ENCODE data around the gene MYCBP2. TPM values are rescaled to one million over a fixed set of nuclear protein-coding genes. Genes with fewer than 3 reads are reported as not detected.

Gene MYCBP2
- total and polyA plus RNA-seq, 2 donors (not counting 1 experiment from before 2014, with no cell fraction given) = 32.5 to 95.9 TPM

DNA sequence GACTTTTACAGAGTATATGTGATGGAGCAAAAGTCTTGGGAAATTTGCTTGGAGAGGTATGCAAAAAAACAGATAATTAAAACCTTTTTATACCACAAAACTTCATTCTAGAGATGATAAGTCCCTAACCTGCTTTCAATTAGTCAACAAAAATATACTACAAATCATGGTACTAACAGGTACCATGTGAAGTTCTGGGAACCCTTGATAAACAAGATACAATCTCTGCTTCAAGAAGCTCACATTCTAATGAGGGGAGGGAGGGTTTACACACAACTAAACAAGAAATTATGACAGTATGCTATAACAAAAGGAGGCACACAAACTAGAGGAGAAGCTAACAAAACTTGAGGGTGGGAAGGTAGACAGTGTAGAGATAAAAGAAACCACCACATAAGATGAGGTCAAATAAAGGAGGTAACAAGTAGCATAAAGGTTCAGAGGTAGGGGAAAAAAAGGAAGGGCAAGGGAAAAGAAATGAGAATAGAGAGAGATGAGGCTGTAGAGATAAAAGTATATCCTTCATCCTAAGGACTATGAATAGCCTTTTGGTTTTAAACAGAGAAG is 91.4 kb downstream of the MYCBP2 start:
- no peak overlapping the region for H3K27ac ChIP-seq (ENCODE audit: insufficient read depth, low read length)
- no peaks in the 10 kb centered on the region for H3K79me2 ChIP-seq (ENCODE audit: control insufficient read depth, insufficient read depth, low read length)
- no peak overlapping the region for H3K4me3 ChIP-seq (replicated peaks in 1 of 4; ENCODE audit: control extremely low read depth in 1 of 4, insufficient read depth in 1 of 4, low read depth in 3 of 4, low read length in 4 of 4)
- H3K9me3 ChIP-seq (ENCODE audit: control insufficient read depth, insufficient read depth, low read depth, low read length) = no peaks in the 10 kb centered on the region
- no peak overlapping the region for H3K4me2 ChIP-seq (ENCODE audit: extremely low read depth, insufficient read depth, low read length)
- H4K20me1 ChIP-seq (ENCODE audit: control insufficient read depth, extremely low read depth, insufficient read depth, low read length) = no peaks in the 10 kb centered on the region
- no peak overlapping the region for H2AFZ ChIP-seq (ENCODE audit: low read length)
- no peaks in the 10 kb centered on the region for H3K27me3 ChIP-seq (ENCODE audit: control insufficient read depth, insufficient read depth, low read length)
- TF ChIP-seq EZH2 (IDR thresholded peaks at IDR 0.05; ENCODE audit: low read length, missing control alignments) = no peak
- TF ChIP-seq, protein P1, sequence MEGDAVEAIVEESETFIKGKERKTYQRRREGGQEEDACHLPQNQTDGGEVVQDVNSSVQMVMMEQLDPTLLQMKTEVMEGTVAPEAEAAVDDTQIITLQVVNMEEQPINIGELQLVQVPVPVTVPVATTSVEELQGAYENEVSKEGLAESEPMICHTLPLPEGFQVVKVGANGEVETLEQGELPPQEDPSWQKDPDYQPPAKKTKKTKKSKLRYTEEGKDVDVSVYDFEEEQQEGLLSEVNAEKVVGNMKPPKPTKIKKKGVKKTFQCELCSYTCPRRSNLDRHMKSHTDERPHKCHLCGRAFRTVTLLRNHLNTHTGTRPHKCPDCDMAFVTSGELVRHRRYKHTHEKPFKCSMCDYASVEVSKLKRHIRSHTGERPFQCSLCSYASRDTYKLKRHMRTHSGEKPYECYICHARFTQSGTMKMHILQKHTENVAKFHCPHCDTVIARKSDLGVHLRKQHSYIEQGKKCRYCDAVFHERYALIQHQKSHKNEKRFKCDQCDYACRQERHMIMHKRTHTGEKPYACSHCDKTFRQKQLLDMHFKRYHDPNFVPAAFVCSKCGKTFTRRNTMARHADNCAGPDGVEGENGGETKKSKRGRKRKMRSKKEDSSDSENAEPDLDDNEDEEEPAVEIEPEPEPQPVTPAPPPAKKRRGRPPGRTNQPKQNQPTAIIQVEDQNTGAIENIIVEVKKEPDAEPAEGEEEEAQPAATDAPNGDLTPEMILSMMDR (conservative IDR thresholded peaks at IDR 0.05 in 1 of 2, IDR thresholded peaks at IDR 0.05 in 1 of 2; ENCODE audit: low read depth in 1 of 2, low read length in 2 of 2) = no peak
- H3K4me1 ChIP-seq (ENCODE audit: control insufficient read depth, extremely low read depth, insufficient read depth, low read length) = no peaks in the 10 kb centered on the region
- no peaks in the 10 kb centered on the region for H3K36me3 ChIP-seq (ENCODE audit: control insufficient read depth, insufficient read depth, low read length)
- no peak for DNase-seq (ENCODE audit: low read depth in 2 of 2)
- H3K9ac ChIP-seq (ENCODE audit: insufficient read depth, low read length) = no peak overlapping the region

DNA sequence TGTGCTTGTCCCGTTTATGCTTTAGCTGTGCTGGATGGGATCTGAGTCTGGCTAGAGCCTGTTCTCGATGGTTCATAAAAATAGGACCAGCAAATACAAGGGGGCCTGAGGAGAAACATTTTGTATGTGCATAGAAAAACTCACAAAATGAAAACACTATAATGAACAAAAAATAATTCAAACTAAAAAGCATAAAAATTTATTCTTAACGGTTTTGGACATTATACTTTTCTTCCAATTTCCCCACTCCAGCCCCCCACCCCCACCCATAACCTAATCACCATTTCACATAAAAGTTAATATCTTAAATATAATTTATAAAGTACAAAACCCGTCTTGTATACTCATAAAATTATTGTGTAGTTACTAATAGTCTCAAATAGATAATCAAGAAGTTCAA is 93.7 kb downstream of the MYCBP2 start:
- Histone ChIP-seq H2AFZ (ENCODE audit: low read length) (no peak overlapping the region), H3K79me2 (ENCODE audit: control insufficient read depth, insufficient read depth, low read length) (no peaks in the 10 kb centered on the region), H3K27me3 (ENCODE audit: control insufficient read depth, insufficient read depth, low read length) (no peaks in the 10 kb centered on the region), H3K9me3 (ENCODE audit: control insufficient read depth, insufficient read depth, low read depth, low read length) (no peaks in the 10 kb centered on the region), H3K36me3 (ENCODE audit: control insufficient read depth, insufficient read depth, low read length) (no peaks in the 10 kb centered on the region), H3K27ac (ENCODE audit: insufficient read depth, low read length) (no peak overlapping the region), H3K4me2 (ENCODE audit: extremely low read depth, insufficient read depth, low read length) (no peak overlapping the region), H3K9ac (ENCODE audit: insufficient read depth, low read length) (no peak overlapping the region), H3K4me1 (ENCODE audit: control insufficient read depth, extremely low read depth, insufficient read depth, low read length) (no peaks in the 10 kb centered on the region), H4K20me1 (ENCODE audit: control insufficient read depth, extremely low read depth, insufficient read depth, low read length) (no peaks in the 10 kb centered on the region), H3K4me3 (replicated peaks in 1 of 4; ENCODE audit: control extremely low read depth in 1 of 4, insufficient read depth in 1 of 4, low read depth in 3 of 4, low read length in 4 of 4) (no peak overlapping the region)
- TF ChIP-seq EZH2 (IDR thresholded peaks at IDR 0.05; ENCODE audit: low read length, missing control alignments) = no peak
- TF ChIP-seq, protein P1 (conservative IDR thresholded peaks at IDR 0.05 in 1 of 2, IDR thresholded peaks at IDR 0.05 in 1 of 2; ENCODE audit: low read depth in 1 of 2, low read length in 2 of 2) = no peak
- no peak for DNase-seq (ENCODE audit: low read depth in 2 of 2)

DNA sequence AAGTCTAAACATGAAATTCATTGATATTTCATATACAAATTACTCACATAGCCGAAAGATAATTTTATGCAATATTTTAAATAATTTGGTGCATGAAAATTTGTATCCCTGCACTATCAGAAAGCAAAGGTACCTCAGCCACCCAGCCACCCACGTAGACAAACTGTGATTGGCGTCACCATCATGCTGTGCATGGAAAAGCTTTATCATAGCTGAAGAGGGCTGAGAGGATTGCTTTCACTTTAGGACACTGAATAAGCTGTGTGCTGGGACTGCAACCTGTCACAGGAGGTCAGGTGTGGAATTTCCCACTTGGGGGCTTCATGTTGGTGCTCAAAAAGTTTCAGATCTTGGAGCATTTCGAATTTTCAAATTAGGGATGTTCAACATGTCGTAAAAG is 96.3 kb downstream of the MYCBP2 start:
- Histone ChIP-seq H4K20me1 (ENCODE audit: control insufficient read depth, extremely low read depth, insufficient read depth, low read length) (no peaks in the 10 kb centered on the region), H3K9ac (ENCODE audit: insufficient read depth, low read length) (no peak overlapping the region), H3K4me2 (ENCODE audit: extremely low read depth, insufficient read depth, low read length) (no peak overlapping the region), H3K9me3 (ENCODE audit: control insufficient read depth, insufficient read depth, low read depth, low read length) (no peaks in the 10 kb centered on the region), H2AFZ (ENCODE audit: low read length) (no peak overlapping the region), H3K79me2 (ENCODE audit: control insufficient read depth, insufficient read depth, low read length) (no peaks in the 10 kb centered on the region), H3K4me1 (ENCODE audit: control insufficient read depth, extremely low read depth, insufficient read depth, low read length) (no peaks in the 10 kb centered on the region), H3K36me3 (ENCODE audit: control insufficient read depth, insufficient read depth, low read length) (no peaks in the 10 kb centered on the region), H3K27ac (ENCODE audit: insufficient read depth, low read length) (no peak overlapping the region), H3K27me3 (ENCODE audit: control insufficient read depth, insufficient read depth, low read length) (no peaks in the 10 kb centered on the region), H3K4me3 (replicated peaks in 1 of 4; ENCODE audit: control extremely low read depth in 1 of 4, insufficient read depth in 1 of 4, low read depth in 3 of 4, low read length in 4 of 4) (no peak overlapping the region)
- no peak for DNase-seq (ENCODE audit: low read depth in 2 of 2)
- TF ChIP-seq, protein P1 (conservative IDR thresholded peaks at IDR 0.05 in 1 of 2, IDR thresholded peaks at IDR 0.05 in 1 of 2; ENCODE audit: low read depth in 1 of 2, low read length in 2 of 2) = no peak
- no peak for TF ChIP-seq EZH2 (IDR thresholded peaks at IDR 0.05; ENCODE audit: low read length, missing control alignments)

All from fibroblast of lung (primary cell).